AG10803 (cell line): ENCODE measurements around the gene AVL9.

ENCODE experiments used
- DNase-seq: peaks from one replicate; pipeline ENCODE4 v3.0.0; 2010; ENCODE audit warnings: low read depth
- H3K4me3 ChIP-seq: 2 replicates; pipeline ENCODE4 v1.5.1; 2011; ENCODE audit warnings: mild to moderate bottlenecking, low read length, control low read depth
- CTCF ChIP-seq: conservative IDR thresholded peaks from 2 replicates; pipeline ENCODE4 v1.5.1; 2011; ENCODE audit warnings: mild to moderate bottlenecking, low read length, control low read depth, inconsistent platforms

The AVL9 gene

GRCh38 chr7:32495298-32496051, at the start of gene AVL9:
AVL9 (plus strand) TSS chr7:32495489; CDS start chr7:32495710, 221 bp downstream.
- peak; percentile 95 for DNase-seq
- peak within 1 kb of the TSS; percentile 90 for H3K4me3 ChIP-seq
- TF ChIP-seq CTCF, result no peak

GRCh38 chr7:32447218-32447617, 48.1 kb upstream of the AVL9 start:
- DNase-seq, result no peak

DNA sequence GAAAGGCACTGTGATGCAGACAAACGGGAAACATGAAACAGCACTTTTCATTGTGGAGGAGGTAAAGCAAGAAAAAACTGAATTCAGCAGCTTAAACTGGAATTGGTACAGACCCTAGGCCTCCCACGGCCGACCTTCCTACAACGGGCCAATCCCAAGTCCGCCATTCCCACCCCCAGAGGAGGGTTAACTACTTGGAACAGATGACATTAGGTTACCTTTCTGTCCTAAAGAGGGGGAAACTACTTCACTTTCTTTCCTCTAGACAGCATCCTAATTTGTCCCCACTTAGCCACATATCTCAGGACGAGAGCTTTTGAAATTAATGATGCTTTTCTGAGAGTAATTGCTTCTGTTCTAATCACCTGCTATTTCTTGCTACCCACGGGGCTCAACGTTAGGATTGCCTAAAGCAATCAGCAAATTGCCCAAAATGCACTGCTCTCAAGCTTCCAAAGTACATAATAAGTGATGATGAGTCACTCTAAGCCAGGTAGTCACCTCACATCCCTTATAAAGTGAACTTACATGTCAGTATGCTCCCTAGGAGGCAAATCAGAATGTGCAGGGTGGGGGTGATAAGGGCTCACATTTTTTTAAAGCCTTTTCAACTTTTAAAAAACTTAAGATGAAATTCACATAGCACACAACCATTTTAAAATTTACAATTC, 41.8 kb upstream of the AVL9 start:
- DNase-seq, result no peak
- H3K4me3 ChIP-seq, result no peak overlapping the region
- no peak for TF ChIP-seq CTCF

More at GRCh38 chr7:32447218-32447617, 48.1 kb upstream of the AVL9 start:
- no peak for TF ChIP-seq CTCF
- H3K4me3 ChIP-seq, result no peak overlapping the region

DNA sequence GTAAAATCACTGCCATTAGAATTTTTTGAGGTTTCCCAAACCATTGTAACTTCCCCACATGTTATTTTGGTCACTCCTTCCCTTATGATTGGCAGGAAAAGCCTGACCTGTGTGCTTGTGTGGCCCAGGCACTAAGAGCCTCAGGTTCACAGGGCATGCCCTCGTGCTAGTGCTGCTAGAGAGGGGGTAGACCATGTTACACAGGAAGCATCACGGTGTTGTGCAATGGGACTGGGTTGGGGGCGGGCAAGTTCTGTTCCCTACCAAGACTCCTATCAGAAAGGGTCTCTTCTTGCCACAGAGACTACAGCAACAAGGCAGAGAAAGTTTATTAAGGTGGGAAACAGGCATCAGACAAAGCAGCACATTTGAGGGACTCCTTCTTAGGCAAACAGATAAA, 37.3 kb upstream of the AVL9 start:
- H3K4me3 ChIP-seq, result no peak overlapping the region
- DNase-seq, result no peak
- TF ChIP-seq CTCF, result no peak

GRCh38 chr7:32459788-32460187, 35.5 kb upstream of the AVL9 start:
- TF ChIP-seq CTCF, result no peak

DNA sequence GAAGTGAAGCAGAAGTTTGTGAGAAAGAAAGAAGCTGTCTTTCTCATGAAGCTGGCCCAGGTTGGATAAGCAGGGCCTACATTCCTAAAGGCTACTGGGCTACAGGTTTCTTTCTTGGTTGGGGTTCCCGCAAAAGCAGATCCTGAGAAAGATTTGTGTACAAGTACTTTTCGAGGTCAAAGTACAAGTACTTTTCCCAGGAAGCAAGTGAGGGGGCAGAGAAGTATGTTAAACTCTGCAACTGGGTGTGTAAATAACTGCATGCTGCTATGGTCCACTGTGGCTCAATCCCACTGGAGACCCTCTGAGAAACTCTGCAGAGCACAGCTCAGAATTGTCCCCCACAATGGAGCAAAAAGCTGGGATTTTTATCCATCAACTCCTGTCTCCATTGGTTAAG, 33.8 kb upstream of the AVL9 start:
- no peak for TF ChIP-seq CTCF
- no peak for DNase-seq
- H3K4me3 ChIP-seq, result no peak overlapping the region

More at GRCh38 chr7:32459788-32460187, 35.5 kb upstream of the AVL9 start:
- DNase-seq, result no peak
- no peak overlapping the region for H3K4me3 ChIP-seq

DNA sequence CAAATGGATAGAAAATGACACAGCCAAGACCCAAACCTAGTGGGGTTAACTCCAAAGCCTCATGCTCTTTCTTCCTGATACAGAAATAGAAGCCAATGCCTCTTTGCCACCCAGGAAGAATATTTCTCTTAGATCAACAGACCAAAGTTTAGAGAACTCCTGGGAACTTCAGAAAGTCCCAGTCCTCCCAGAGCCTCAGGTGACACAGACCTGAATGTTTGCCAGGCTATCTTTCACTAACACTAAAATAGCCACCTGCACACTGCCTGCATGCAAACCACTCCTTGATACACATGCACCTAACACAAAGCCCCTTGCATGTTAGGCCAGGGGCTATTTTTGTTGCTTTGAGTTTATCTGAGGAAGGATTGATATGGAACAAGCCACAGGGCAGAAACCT, 32.8 kb upstream of the AVL9 start:
- no peak for TF ChIP-seq CTCF
- no peak for DNase-seq
- H3K4me3 ChIP-seq, result no peak overlapping the region
